Activated CD4-positive, alpha-beta T cell treated with anti-CD3 and anti-CD28 coated beads for 4 hours (primary cell): ENCODE measurements around the gene STEAP3.
A peak's percentile ranks its signal among the peaks of the same experiment; 100 is the strongest.
"Not testable (repeated sequence)": the region's sequence is repeated elsewhere in the genome, so short reads cannot be mapped to it uniquely, and the experiment has no call there.

Experiments used
- DNase-seq, 2 donors: peaks; one replicate each; pipeline ENCODE4 v3.0.0-alpha.2; 2020

Gene STEAP3

GRCh38 chr2:119266091-119266589 lies 42.5 kb downstream of the STEAP3 start:
- DNase-seq, result no peak

GRCh38 chr2:119267604-119268003 lies 44.0 kb downstream of the STEAP3 start:
- no peak for DNase-seq

- DNase-seq, result no peak
Measured at GRCh38 chr2:119276864-119277263, 53.2 kb downstream of the STEAP3 start.

GRCh38 chr2:119278385-119278784 lies 54.8 kb downstream of the STEAP3 start:
- DNase-seq, result not testable (repeated sequence)

- DNase-seq, result no peak
Measured at GRCh38 chr2:119278946-119279345, 55.3 kb downstream of the STEAP3 start.

GRCh38 chr2:119279666-119280065 lies 56.0 kb downstream of the STEAP3 start:
- no peak for DNase-seq

- no peak for DNase-seq
Measured at GRCh38 chr2:119280680-119281079, 57.0 kb downstream of the STEAP3 start.

GRCh38 chr2:119282146-119282995 lies 58.7 kb downstream of the STEAP3 start:
- DNase-seq, result no peak

- no peak for DNase-seq
Measured at GRCh38 chr2:119282996-119283511, 59.4 kb downstream of the STEAP3 start.

GRCh38 chr2:119283873-119284331 lies 60.3 kb downstream of the STEAP3 start:
- no peak for DNase-seq

GRCh38 chr2:119286661-119287060 lies 63.0 kb downstream of the STEAP3 start:
- DNase-seq, result no peak

GRCh38 chr2:119288576-119288975 lies 64.9 kb downstream of the STEAP3 start:
- no peak for DNase-seq

- no peak for DNase-seq
Measured at GRCh38 chr2:119289093-119289492, 65.5 kb downstream of the STEAP3 start.

GRCh38 chr2:119289642-119290041 lies 66.0 kb downstream of the STEAP3 start:
- no peak for DNase-seq

GRCh38 chr2:119290859-119291587 lies 67.4 kb downstream of the STEAP3 start:
- peak; percentile 61 to 69 for DNase-seq

GRCh38 chr2:119291588-119292167 lies 68.0 kb downstream of the STEAP3 start:
- no peak for DNase-seq

- no peak for DNase-seq
Measured at GRCh38 chr2:119292226-119292625, 68.6 kb downstream of the STEAP3 start.

- DNase-seq, result no peak
Measured at GRCh38 chr2:119293254-119293653, 69.6 kb downstream of the STEAP3 start.

- no peak for DNase-seq
Measured at GRCh38 chr2:119293900-119294299, 70.3 kb downstream of the STEAP3 start.

GRCh38 chr2:119294671-119295070 lies 71.0 kb downstream of the STEAP3 start:
- no peak for DNase-seq

- DNase-seq, result no peak
Measured at GRCh38 chr2:119295688-119296375, 72.2 kb downstream of the STEAP3 start.

- no peak for DNase-seq
Measured at GRCh38 chr2:119301413-119301812, 77.8 kb downstream of the STEAP3 start.

GRCh38 chr2:119304847-119305246 lies 81.2 kb downstream of the STEAP3 start:
- no peak for DNase-seq
